Measurements from ENCODE around the gene PLA1A.
A peak's percentile ranks its signal among the peaks of the same experiment; 100 is the strongest.

The PLA1A gene

DNA sequence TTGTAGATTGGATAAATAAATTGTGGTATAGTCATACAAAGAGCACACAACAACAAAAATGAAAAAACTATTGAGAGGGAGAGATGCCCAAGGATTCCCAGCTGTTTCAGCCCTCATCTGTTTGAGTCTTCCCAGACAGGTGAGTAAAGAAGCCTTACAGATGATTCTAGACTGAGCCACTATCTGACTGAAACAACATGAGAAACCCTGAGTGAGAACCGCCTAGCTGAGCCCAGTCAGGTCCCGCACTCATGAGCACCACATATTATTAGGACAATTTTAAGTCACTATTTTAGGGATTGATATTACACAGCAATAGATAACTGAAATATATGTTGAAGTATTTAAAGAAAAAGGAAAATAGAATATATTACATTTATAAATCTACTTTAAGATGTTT lies 43.7 kb downstream of the PLA1A start:
- no peak for DNase-seq

- peak; percentile 25 for DNase-seq
Measured at GRCh38 chr3:119642746-119643473, 45.2 kb downstream of the PLA1A start.

DNA sequence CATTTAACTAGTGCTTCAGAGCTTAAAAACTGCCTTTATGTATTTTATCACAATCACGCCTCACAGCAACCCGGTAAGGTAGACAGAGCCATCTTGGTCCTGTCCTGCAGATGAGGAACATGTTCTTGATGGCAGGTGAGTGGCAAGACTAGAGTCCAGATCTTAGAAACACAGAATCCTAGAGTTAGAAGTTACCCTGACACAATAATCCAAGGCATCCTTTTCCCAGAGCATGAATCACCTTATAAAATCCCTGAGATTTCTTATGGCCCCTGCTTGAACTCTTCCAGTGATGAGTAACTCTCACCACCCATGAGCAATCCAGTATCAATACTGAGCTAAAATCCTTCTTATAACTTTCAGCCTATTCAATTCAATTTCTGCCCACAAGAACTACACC lies 45.8 kb downstream of the PLA1A start:
- DNase-seq: no peak

DNA sequence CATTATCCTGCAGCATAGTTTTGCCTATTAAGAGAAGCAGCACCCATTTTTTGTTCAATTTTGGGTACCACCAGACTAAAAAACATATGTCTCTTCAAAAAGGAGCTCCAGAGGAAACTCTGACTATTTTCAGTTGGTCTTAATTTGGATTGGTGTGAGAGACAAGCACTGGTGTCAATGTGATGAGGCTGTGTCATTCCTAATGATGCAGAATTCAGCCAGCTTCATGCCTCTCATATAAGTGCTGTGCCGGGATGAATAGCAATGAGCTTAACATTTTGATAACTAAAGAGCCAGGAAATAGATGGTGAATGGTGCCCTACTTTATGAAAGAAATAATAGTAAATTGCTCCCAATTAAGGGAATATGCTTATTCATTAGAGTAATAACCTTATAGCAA lies 46.8 kb downstream of the PLA1A start:
- no peak for DNase-seq

DNA sequence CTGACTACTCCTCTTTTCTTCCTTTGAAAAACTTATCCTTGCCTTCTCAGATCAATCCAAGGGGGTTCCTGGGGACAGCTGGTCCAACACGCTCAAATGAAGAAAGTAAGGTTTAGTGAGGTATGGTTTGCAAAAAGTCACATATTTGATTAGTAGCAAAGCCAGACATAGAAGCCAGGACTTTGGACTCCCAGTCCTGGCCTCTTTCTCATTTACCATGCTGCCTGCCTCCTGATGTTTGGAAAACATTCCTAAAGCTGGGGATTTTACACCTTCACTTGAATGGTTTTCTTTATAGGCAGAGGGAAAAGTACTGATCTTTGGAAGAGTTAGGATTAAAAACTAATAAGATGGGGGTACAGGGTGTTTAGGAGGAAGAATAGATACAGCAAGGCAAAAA lies 48.1 kb downstream of the PLA1A start:
- DNase-seq: no peak

- no peak for DNase-seq
Measured at GRCh38 chr3:119647171-119647570, 49.5 kb downstream of the PLA1A start.

DNA sequence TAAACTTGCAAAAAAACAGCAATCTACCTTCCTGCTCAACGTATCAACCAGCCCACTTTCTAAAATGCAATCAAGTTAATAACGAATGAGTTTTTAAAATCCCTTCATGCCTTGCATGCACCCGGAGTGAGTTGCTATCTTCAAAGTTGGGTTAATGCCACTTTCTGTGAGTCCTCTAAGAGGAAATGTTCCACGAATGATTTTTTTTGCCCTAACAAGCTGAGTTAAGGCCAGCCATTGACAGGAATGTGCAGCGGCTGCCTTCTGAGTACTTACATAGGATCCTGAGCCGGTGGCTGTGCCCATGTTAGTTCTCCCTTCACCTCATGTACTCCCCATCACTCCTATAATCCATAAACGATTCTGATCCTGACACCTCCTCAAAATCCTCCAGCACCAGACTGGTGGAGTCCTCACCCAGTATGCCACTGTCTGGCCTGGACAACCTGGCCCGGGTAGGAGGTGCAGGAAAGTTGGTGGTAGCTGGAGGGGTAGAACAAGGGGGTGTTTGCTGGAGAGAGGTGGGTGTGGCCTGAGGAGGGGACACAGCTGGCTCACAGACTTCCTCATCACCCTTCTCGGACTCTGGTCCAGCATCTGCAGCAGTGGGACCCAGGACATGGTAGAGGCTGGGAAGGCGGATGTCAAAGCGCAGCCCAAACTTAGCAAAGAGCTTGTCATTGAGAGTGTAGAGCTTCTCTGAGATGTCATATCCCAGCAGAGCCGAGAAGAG lies 50.3 kb downstream of the PLA1A start:
- DNase-seq: no peak

DNA sequence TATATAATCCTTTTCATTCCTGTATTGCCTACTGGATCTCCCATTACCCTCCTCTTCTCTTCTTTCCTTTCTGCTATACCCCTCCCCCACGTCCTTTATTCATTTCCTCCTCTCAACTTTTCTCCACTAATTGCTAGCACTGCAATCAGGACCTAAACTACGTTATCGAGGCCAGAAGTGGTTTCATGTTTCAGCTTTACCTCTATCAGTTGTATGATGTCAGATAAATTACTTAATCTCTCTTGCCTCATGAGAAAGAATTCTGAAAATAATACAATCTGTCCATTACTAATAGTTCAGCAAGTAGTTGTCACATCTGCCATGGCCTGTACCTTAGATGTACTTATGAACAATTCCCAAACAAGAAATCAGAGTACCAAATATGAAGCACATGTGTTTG lies 52.1 kb downstream of the PLA1A start:
- DNase-seq: peak; percentile 43

DNA sequence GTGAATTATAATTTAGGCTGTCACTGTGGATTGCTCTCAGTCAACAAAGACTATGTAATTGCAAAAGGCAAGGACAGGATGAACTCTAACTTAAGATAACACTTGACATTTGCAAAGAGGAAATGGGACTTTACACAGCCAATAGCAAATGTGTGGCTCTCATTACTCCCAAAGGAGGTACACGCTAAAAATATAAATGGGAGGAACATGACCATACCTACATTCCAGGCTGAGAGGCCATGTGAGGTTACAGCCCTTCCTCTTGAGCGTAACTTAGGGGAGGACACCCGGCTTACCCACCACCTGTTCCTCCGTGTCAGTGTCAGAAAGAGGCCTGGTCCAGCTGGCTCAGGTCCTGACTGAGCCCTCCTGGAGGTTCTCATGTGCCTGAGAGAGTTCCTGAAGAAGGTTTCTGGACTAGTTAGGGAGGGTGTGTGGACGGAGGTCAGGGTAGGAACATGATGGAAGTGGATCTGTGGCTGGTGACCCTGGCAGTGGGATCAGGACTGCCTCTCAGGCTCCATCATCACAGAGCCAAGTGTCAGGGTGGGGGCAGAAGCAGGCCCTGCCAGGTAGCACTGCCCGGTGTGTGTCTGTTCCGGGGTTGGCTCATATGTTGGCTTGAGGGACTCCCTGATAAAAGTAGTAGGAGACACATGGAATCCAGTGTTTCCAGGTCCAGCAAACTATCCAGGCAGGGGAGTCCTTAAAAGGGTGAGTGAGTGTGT lies 54.8 kb downstream of the PLA1A start:
- no peak for DNase-seq

DNA sequence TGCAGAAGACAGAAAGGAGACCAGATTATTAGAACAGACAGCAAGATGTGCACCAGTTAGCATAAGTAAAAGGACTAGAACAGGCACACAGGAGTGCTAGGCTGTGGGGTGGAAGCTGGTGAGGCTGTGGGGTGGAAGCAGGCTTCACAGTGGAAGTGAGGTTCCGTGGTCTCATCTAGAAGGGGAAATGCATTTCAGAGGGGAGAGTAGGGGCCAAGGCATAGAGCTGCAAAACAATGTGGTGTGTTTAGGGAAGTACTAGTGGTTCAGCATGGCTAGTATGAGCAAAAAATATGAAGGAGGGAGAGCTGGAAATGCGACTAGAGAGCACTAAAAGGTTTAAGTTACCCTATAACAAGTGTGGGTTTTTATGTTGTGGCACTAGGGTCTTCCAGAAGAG lies 56.2 kb downstream of the PLA1A start:
- DNase-seq: peak; percentile 56

DNA sequence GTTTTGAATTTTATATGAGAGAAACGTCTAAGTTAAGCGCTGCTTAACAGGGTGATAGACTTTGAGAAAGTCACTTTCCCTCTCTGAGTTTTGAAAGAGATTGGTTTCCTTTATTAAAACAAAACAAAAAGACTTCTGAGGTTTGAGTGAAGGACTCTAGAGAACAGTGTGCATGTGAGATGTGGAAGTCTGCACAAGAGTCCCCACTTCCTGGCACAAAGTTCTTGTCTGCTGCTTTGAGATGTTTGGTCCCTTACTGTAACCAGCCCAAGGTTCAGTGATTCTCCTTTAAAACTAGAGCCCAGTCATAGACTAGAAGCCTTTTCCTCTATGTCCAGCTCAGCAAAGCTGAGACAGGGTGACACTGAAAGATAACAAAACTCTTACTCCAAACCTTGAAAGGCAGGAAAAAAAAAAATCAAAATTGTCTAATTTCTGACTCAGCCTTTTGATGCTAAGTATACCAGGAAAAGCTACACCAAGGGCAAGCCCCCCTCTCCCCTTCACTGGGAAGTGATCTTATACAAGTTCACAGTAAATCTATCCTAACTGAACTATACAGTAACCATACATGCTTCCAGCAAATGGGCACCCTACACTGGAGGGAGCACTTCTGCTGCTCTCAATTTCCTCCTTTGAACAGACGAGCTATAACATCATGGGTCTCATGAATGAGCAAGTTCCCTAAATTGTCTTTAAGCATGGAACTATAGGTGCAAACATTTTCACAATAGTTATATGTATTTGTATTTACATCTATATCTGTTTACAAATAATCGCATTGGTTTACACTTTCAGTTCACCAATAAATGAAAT lies 60.4 kb downstream of the PLA1A start:
- DNase-seq: peak; percentile 29

DNA sequence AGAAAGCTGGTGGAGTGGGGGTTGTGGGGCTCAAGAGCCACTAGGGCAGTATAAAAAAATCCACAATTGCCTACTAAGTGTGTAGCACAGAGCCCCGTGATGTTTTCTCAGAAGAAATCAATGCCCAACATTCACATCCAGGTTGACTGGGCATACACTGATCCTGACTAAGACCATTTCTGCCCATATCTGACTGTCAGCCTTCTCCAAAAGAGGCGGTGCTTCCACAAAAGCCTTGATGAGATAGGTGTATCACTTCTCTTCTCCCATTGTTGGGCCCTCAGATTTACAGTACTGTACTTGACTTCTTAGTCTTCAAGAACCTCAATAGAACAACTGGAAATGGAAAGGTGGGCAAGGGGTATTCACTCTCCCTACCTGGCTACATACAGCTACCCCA lies 61.3 kb downstream of the PLA1A start:
- DNase-seq: no peak

- DNase-seq: no peak
Measured at GRCh38 chr3:119659606-119660291, 62.1 kb downstream of the PLA1A start.

DNA sequence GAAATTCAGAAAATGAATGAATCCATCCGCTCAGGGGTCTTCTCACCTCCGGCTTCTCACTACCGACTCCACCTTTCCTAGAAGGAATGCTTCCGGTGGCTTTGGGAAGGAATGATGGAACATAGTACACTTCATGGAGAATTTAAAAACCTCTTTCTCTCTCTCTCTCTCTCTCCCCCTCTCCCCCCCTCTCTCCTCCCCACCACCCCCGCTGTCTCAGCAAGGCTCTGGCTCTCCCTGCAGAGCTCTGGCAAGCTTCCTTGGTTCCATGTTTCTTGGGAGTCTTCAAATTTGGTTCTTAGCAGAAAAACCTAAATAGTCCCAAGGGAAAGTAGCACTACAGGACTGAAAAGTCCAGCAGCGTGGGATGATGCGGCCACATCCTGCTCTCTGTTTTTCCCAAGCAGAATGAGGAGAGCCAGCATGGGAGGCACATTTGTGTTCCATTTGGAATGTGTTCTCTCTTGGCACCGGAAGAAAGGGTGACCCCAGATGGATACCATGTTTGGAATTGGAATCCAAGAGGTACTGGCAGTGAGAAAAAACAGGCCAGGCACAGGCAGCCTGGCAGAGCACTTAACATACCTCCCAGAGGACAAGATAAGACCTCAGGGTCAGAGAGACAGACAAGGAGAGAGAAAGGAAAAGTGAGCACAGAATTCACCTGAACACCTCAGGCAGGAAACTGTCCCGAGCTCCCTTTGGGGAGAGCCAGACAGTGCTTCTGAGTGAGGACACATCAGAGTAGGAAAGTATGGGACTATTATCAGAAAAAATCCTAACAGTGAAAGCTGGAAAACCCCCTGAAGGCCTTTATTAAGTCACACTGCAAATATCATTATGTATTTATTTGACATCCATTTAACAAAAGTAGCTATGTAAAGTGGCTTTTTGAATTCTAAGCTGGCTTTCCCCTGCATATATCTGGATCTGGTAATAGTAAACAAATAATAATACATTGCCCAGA lies 63.1 kb downstream of the PLA1A start, which contains the start of gene POPDC2:
TSS of gene POPDC2 (minus strand) at position 116 of the 967 bp plus-strand sequence. CDS start 166 bp downstream, outside the sequence.
- DNase-seq: no peak

GRCh38 chr3:119662604-119663373 lies 65.1 kb downstream of the PLA1A start:
- no peak for DNase-seq

GRCh38 chr3:119663885-119664284 lies 66.2 kb downstream of the PLA1A start:
- DNase-seq: no peak

GRCh38 chr3:119664370-119664769 lies 66.7 kb downstream of the PLA1A start:
- DNase-seq: no peak

DNA sequence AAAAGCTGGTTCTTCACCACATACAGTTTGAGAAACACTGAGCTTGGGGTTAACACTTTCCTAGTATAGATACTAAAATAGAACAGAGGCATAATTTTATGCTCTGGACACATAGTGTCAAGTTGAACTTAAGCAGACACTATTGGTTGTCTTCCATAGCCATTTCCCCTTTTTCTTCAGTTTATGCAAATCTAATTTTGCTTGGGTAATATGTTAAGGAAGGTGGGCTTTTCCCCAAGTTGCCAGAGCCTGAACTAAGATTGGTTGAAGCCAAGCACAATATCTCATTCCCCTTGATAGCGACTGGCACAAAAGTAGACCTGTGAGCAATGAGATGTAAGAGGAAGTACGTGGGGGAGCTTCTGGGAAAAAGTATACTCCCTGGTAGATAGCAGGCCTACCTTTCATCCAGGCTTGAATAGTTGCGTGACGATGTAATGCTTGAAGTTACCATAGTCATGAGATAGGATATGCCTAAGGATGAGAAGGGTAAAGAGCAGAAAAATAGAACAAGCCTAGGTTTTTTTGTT lies 67.2 kb downstream of the PLA1A start:
- DNase-seq: peak; percentile 15

DNA sequence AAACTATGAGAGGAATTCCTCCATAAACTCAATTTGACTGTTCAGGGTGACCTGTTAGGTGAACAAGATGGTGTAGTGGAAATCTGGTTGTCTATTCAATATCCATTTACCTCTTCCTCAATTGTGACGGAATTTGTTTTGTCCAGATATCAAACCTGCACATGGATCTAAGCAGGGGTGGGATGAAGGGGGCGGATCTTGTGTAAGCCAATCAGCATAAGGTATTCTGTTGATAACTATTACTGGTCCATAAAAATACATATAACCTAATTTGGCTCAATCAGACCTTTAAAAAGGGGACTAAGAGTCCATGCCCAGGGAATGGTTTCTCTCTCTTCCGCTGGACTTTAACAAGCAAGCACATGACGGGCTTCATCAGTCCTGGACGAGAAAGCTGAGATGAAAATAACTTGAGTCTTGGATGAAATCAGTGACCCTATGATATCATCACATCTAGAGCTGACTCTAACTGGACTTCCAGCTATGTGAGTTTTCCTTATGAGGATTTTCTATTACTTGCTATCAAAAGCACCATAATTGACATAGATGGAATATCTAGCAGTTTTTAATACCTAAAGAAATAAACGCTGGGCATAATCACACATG lies 68.4 kb downstream of the PLA1A start:
- no peak for DNase-seq
